ENCODE data around the gene TRIM37. TPM values are rescaled to one million over a fixed set of nuclear protein-coding genes. Genes with fewer than 3 reads are reported as not detected.

The TRIM37 gene
- total and polyA plus RNA-seq, 2 of the 8 experiments (the other 6 are each of a cell fraction or from before 2014, with no cell fraction given), result 38.2 to 57.0 TPM

GRCh38 chr17:58998871-58999270, 107.8 kb downstream of the TRIM37 start:
- H3K4me3 ChIP-seq (ENCODE audit: extremely low read depth in 1 of 4, insufficient read depth in 2 of 4, low read depth in 3 of 4, low read length in 4 of 4), result no peak overlapping the region
- H3K23ac ChIP-seq (ENCODE audit: insufficient read length), result no peak overlapping the region
- no peak overlapping the region for H3K27ac ChIP-seq (ENCODE audit: low read depth, low read length)
- H2BK5ac ChIP-seq (ENCODE audit: low read depth, low read length), result no peak overlapping the region
- H3K9ac ChIP-seq (replicated peaks in 1 of 4; ENCODE audit: extremely low read depth in 1 of 4, low read depth in 3 of 4, low read length in 3 of 4), result no peak overlapping the region
- no peak overlapping the region for H3K14ac ChIP-seq (ENCODE audit: insufficient read length)
- FAIRE-seq (no peak), DNase-seq (ENCODE audit: low read depth in 1 of 2, low spot score in 2 of 2) (no peak)
- ChIA-PET CTCF (ENCODE audit: partially characterized antibody) (no interaction called here), POLR2A (ENCODE audit: partially characterized antibody) (no interaction called here)
- no peaks in the 10 kb centered on the region for H3K9me3 ChIP-seq (ENCODE audit: insufficient read depth in 2 of 2, low read depth in 1 of 2, low read length in 1 of 2)
- 93% methylated on average over 4 of the region's 4 CpGs; no CpG with 5 or more reads in 1 of the 2 experiments for WGBS, 2 experiments (ENCODE audit: extremely low coverage in 1 of 2, insufficient coverage in 1 of 2, insufficient read length in 1 of 2, insufficient replicate concordance in 2 of 2, low coverage in 1 of 2, low lambda C conversion rate in 2 of 2, missing lambda C conversion rate in 1 of 2)
- no peaks in the 10 kb centered on the region for H3K23me2 ChIP-seq (ENCODE audit: low read depth, low read length)
- no peak overlapping the region for H3K18ac ChIP-seq (ENCODE audit: extremely low read depth, low read length)
- no peaks in the 10 kb centered on the region for H3K79me1 ChIP-seq (ENCODE audit: low read depth, low read length)
- H4K91ac ChIP-seq (replicated peaks; ENCODE audit: insufficient read length, low read length), result no peak overlapping the region
- no peaks in the 10 kb centered on the region for H3K79me2 ChIP-seq (ENCODE audit: control insufficient read depth in 1 of 2, insufficient read depth in 2 of 2, low read length in 2 of 2)
- no peak for TF ChIP-seq CREB1 (IDR thresholded peaks at IDR 0.05)
- TF ChIP-seq CBX5 (IDR thresholded peaks at IDR 0.05; ENCODE audit: low read depth, low read length), result no peak
- TF ChIP-seq POU5F1 (IDR thresholded peaks at IDR 0.05; ENCODE audit: low read depth, low read length), result no peak
- no peak for TF ChIP-seq CBX8 (IDR thresholded peaks at IDR 0.05; ENCODE audit: borderline replicate concordance, low read depth, low read length)
- no peak overlapping the region for H2BK12ac ChIP-seq (ENCODE audit: low read depth, low read length)
- no peak overlapping the region for H2AFZ ChIP-seq (ENCODE audit: low read length)
- H4K8ac ChIP-seq (ENCODE audit: extremely low read depth, insufficient read depth, low read length), result no peak overlapping the region
- H2BK120ac ChIP-seq (replicated peaks; ENCODE audit: low read depth, low read length), result no peak overlapping the region
- H3K27me3 ChIP-seq (replicated peaks in 1 of 4; ENCODE audit: control insufficient read depth in 3 of 4, extremely low read depth in 1 of 4, insufficient read depth in 3 of 4, low read length in 3 of 4), result no peaks in the 10 kb centered on the region
- no peak overlapping the region for H4K5ac ChIP-seq (ENCODE audit: insufficient read length, low read depth, low read length)
- H3K4me2 ChIP-seq (ENCODE audit: insufficient read depth in 1 of 2, low read depth in 2 of 2, low read length in 2 of 2), result no peak overlapping the region
- no peak overlapping the region for H2BK15ac ChIP-seq (ENCODE audit: low read length)
- H3K36me3 ChIP-seq (ENCODE audit: control insufficient read depth in 2 of 4, insufficient read depth in 4 of 4, low read length in 3 of 4), result peaks cover 0 to 19% (median 9%) of the 10 kb centered on the region in 4 experiments; a peak in 6 of 8 replicates
- H3K56ac ChIP-seq (replicated peaks; ENCODE audit: insufficient read length, low read depth, low read length), result no peak overlapping the region
- H3K4me1 ChIP-seq (replicated peaks in 1 of 4; ENCODE audit: control insufficient read depth in 3 of 4, insufficient read depth in 4 of 4, low read length in 3 of 4), result no peaks in the 10 kb centered on the region
- no peak overlapping the region for H2AK5ac ChIP-seq (ENCODE audit: low read depth, low read length)
- H4K20me1 ChIP-seq (replicated peaks in 1 of 2; ENCODE audit: control insufficient read depth in 1 of 2, insufficient read depth in 2 of 2, low read length in 2 of 2), result no peaks in the 10 kb centered on the region
- no peak overlapping the region for H3K4ac ChIP-seq (replicated peaks; ENCODE audit: insufficient read length, low read depth, low read length)
- H2BK20ac ChIP-seq (ENCODE audit: low read length), result no peak overlapping the region

Measured in H1 (cell line).